GM21447 (cell line): Measurements from ENCODE around the gene MFNG.

ENCODE experiments used
- ATAC-seq: cut with Tn5 transposase; IDR thresholded peaks from one replicate; pipeline ENCODE4 v1.9.1; 2021; ENCODE audit not compliant: unreplicated experiment

Gene MFNG

DNA sequence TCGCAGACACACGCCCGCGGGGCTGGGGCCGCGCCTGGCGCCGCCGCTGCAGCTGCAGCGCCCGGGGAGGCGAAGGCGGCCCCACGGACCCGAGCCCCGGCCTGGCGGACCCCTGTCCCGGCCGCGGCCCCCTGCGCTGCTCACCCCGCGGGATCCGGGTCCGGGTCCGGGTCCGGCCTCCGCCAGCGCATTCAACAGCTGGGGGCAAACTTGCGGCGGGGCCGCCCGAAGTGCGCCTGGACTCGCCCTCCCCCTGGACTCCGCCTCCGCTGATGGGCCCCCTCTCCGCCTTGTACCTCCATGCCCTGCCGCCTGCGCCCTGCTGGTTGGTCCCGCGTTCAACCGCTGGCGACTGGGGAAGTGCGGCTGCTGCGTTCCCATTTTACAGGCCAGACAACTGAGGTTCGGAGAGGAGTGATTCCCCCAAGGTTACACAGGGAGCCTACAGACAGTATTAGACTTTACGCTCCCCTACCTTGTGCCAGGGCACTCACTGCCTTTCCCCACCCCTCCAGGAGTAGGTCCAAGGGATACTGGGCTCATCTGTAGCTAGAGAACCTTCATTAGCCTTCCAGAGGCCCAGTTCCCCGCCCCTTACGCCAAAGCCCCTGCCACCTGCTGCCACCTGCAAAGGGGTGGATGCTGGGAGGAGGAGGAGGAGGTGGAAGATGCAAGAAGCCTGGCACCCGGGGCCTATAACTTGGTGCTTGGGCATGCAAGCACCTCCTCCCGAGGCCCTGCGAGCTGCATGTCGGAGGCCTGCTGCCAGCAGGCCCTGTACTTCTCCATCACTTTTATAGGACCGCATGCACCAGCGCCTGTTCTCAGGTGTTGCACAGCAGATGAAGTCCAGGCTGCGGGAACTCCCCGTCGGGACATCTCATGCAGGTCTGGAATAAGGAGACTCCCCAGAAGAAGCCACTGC is 58.2 kb downstream of the MFNG start:
- no peak for ATAC-seq

DNA sequence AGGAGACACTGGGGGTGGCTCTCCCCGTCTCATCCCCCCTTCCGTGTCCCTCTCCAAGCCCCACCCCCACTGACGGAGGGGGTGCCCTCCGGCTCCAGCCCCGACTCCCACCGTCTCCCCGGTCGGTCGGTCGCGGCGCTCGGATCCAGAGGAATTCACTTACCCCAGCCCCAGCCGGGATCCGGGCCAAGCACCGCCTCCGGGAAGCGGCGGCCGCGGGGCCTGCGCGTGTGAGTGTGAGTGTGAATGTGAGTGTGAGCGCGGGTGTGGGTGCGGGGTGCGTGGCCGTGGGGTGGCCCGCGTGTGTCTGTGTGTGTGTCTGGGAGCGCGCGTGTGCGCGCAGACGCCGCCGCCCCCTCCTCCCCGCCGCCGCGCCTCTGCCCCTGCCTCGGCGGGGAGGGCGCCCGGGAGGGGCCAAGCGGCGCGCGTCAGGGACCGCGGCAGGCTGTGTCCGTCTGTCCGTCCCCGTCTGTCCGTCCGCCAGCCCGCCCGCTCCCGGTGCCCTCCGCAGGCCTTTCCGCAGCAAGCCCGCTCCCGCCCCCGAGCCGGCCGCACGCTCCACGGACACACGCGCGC is 59.0 kb downstream of the MFNG start, which contains the start of gene ELFN2:
TSS of gene ELFN2 (minus strand) at position 345 of the 576 bp plus-strand sequence. CDS start 51,945 bp downstream, outside the sequence.
- no peak for ATAC-seq

DNA sequence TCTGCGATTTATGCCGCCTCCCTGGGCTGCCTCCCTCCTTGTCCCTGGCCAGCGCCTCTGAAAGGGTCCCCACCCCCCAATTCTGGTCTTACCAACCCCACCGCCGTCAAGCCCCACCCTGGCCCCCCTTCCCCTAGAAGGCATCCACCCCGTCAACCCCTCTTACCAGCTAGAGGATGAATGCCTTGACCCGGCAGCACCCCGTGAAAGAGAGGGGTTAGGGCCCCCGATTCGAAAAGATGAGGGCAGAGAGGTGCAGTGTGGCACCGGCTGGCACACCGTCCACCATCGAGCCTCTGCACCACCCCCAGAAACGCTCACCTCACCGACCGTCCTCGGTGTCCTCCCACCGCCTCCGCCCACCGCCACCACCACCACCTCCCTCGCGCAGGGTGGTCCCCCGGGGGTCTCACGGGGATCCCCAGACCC is 59.5 kb downstream of the MFNG start:
- no peak for ATAC-seq

DNA sequence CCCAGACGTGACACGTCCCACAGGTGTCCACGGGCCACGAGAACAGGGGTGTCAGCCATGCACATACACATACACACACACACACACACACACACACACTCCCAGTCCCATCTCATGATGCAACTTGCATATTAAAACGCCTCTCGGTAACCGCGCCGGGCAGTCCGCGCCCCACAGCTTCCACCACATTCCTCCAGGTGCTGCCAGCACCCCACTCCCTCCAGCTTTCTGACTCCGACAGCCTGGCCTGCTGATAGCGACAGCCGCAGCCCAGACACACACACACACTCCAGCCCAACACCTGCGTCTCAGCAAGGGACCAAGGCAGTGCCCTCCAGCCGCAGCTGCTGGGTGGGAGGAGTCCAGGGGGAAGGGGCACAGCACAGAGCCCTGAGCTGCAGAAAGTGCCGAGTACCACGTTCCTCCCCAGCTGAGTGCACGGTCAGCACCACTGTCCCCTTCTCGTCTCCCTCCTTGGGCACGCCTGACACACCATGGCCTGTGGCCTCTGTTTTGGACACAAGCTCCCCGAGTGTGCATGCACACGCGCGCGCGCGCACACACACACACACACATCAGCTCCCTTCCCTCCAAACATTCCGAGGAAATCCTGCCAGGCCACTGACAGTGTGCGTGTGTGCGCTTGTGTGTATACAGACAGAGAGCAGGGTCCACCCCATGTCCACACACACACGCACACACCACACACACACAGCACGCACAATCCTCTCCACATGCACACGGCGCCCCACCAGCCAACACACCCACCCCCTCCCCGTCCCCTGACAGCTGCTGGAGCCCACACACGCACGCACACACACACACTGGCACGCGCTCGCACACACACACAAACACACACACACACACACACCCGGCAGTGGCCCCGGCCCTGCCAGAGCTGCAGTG is 60.1 kb downstream of the MFNG start:
- ATAC-seq = no peak

DNA sequence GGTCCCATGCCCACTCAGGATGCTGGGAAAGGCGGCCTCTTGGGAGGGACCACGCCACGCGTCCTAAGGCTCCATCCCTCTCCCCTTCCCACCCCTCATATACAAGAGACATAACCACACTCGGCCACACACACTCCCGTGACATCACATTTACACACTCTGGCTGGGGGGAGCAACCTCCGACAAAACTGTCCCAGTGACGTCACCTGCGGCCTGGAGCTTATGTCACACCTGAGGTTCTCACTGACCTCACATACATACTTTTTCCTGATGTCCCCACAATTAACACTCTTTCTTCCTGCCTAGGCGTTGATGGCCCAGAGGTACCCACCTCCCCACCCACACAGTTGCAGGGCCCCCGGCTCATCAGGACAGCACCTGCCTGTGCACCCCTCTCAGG is 60.8 kb downstream of the MFNG start:
- ATAC-seq = no peak

DNA sequence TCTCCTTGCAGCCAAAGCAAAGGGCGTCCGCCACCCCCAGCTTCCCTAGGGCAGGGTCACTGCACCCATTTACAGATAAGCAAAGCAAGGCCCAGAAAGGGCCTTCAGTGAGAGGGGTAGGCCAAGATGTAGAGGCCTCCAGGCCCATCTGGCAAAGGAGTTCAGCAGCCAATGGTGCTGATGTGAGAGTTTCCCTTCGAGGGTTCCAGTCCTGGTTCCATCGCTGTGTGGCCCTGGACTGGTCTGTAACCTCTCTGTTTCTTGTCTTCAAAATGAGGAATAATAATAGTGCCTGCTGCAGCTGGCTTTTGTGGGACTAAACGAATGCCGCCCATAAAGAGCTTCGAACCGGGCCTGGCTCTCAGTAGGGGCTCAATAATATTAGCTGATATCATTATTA is 62.9 kb downstream of the MFNG start:
- no peak for ATAC-seq

DNA sequence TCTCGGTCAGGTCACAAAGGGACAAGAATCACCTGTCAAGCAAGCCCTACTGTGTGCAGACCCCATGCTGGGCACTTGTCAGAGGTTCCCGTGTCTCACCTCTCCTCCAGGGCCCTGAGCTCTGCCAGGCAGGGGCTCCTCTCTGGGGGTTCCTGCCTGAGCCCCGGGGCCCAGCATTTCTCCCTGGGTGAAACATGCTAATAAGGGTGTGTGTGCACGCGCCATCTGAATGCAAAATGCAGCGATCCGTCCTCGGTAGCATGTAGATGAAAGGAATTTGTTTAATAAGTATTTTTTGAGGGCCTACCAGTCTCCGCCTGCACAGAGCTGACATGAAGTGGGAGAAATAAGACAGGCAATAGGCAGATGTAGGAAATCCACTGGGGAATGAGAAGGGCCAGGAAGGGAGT is 64.7 kb downstream of the MFNG start:
- ATAC-seq = no peak

DNA sequence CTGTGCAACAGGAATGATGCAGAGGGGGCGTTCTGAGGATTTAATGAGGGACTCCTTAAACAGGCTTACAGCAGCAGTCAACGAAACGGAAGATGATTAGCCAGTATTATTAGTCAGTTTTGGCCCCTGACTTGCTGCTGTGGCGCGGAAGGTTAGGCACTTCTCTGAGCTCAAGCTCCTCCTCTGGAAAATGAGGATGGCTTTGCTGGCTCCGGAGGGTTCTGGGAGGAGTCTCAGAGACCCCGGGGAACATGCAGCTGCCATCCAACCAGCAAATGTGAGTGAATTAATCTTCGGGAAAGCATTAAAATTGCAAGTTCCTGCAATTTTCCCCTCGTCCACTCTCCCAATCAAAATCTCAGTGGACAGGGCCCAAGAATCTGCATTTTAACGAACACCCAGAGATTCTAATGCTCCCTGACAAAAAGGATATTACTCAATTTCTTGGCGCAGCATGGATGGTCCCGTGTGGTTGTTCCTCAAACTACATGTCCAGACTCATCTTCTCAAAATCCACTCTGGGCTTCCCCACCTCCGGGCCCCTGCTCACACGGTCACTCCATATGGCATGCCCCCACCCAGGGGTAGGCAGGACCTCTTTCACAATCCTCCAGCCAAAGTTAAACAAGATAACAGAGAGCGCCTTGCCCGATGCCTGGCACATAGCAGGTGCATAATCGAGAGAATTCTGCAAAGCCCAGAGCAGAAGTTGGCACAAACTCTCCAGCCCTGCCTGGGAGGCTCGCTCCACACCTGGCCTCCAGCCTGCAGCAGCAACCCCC is 65.3 kb downstream of the MFNG start:
- ATAC-seq = no peak

DNA sequence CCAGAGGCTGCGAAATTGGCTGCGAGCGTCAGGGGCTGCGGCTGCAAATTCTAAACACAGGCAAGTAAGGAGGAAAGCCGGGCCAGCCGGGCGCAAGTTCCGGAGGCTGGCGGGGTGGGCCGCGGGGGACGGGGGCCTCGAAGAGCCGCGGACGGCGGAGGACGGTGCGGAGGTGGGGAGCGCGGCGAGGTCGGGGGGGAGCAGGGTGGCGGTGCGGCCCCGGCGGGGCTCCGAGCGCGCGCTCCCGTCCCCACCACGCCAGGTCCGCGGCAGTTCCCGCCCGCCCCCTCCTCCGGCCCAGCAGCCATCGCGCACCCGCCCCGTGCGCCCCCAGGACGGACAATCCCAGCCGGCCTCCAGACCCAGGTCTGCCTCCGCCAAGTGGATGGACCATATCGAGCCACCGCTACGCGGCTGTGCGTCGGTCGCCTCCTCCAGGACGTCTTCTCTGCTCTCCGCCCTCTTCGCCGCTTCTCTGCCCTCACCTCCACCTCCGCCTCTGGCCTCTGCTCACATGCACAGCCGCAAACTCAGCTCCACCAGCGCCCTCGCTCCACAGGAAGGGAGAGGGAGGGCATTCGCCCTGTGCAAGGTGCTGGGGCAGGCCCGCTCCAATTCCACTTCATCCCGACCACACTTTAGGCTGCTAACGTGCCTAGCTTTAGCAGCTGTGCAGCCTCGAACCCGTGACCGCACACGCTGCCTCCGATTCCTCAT is 66.1 kb downstream of the MFNG start:
- ATAC-seq = no peak

DNA sequence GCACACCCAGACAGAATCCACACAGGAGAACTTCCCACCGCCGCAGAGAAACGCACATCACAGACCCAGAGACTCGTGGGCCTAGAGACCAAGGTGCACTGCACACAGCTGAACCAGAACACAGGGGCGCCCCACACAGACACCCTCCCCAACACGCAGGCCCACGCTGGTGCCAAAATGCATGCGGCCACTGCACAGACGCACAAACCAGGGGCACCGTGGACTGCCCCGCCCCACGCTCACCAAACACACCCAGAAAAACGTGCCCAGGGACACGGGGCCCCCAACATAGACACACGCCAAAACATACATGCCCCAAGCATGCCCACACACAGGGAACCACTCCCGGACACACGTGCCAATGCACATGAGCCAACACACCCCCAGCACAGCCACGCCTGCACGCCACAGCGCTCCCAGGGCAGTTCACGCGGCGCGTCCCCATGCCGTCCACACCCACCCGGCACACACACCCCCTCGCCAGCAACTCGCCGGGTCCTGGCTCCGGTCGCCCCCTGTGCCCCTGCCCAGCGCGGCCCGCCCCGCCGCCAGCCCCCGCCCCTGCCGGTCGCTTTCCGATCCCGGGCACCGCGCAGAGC is 66.7 kb downstream of the MFNG start:
- ATAC-seq = no peak
